GM20431 (cell line): Measurements from ENCODE around the gene TTC21B.

Experiments used
- in situ Hi-C: fragments of 300-500 bp; cut with MseI, MboI; formaldehyde crosslinking; loops from one replicate; pipeline ENCODE4 v1.15.0; 2020; ENCODE audit warnings: low sequenced_read_pairs; ENCODE audit not compliant: unreplicated experiment

Gene TTC21B

GRCh38 chr2:165843351-165843750, 110.2 kb downstream of the TTC21B start:
- in situ Hi-C loops = no loop called here

DNA sequence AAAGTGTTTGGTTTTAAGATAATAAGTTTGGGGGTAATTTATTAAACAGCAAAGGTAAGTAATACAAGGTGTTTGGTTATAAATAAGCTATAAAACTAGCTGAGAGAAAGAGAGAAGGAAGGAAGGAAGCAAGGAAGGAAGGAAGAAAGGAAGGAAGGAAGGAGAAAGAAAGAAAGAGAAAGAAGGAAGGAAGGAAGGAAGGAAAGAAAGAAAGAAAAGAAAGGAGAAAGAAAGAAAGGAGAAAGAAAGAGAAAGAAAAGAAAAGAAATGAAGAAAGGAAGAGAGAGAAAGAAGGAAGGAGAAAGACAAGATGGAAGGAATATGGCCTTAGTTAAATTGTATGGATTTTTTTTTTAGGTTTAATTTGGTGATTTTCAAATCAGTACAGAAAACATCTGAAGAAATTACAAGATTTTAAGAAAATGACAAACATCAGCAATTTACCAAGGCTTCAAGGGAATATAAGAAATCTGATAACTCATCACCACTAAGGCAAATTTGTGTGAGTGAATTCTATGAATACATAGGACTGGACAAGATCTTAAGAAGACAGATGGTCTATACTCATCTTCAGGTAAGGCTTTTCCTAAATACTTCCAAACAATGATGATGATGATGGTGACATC, 113.1 kb downstream of the TTC21B start:
- in situ Hi-C loops = no loop called here

GRCh38 chr2:165839610-165840009, 114.0 kb downstream of the TTC21B start:
- in situ Hi-C loops = no loop called here

DNA sequence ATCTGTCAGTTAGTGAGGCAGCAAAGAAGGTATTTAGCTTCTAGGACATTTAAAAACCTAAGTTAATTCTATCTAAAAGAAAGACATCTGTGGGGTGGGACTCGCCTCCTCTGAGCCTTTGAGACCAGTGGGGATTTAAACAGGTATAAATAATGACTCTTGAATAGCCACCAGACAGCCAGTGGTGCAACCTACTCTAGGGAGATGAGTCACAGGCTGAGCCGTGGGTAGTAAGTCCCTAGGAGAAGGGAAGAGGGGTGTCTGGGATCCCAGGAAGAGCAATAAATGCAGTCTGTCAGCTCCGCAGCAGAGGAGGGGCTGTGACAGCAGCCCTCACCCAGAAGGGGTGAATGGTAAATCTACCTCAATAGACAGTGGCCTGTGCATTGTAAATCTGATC, 116.5 kb downstream of the TTC21B start:
- in situ Hi-C loops = no loop called here

DNA sequence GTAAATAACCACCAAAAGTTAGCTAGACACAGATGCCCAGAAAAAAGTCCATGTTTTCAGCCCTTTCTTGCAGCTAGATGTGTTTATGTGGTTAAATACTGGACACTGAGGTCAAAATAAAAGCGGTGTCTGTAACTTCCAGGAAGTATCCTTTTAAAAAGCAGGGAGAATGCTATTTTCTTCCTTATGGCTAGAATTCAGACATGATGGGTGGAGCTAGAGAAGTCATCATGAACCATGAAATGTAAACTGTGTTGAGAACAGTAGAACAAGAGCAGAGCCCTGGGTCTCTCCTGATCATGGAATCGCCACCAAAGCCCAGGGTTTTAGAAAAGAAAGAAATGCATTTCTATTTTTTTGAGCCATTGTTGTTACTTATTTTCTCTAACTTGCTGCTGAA, 118.2 kb downstream of the TTC21B start:
- in situ Hi-C loops = no loop called here

DNA sequence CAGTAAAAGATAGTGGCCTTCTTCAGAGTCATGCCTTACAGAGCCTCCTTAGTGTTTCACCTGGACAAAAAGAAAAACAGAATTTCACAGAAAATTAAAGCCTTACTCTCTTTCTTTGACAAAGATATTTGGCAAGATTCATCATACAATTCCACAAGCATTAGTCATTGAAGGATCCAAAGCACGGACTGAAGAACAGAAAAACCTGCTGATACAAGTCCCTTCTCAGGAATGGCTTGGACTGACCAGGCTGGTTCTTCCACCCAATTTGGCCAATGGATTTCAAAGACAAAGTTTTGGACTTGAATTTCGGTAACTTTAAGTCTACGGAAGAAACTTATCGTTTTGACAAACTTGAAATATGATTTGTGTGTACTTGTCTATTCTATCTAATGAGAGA, 120.4 kb downstream of the TTC21B start:
- in situ Hi-C loops = no loop called here

DNA sequence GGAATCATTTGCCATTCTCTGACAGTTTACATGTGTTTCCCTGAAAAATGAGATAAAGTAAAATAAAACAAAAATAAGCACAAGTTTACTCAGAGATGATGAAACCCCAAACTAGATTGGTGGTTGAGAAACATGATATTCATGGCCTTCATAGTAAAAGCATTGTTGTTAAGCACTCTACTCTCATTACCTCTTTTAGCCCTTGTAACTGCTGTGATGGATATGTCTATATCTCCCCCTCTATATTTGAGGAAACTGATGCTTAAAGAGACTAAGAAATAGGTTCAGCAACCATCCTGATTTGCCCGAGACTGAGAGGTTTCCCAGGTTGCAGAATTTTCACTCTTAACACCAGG, 125.7 kb downstream of the TTC21B start:
- in situ Hi-C loops = no loop called here

- in situ Hi-C loops = no loop called here
Observed at GRCh38 chr2:165827016-165827920, 126.3 kb downstream of the TTC21B start.

DNA sequence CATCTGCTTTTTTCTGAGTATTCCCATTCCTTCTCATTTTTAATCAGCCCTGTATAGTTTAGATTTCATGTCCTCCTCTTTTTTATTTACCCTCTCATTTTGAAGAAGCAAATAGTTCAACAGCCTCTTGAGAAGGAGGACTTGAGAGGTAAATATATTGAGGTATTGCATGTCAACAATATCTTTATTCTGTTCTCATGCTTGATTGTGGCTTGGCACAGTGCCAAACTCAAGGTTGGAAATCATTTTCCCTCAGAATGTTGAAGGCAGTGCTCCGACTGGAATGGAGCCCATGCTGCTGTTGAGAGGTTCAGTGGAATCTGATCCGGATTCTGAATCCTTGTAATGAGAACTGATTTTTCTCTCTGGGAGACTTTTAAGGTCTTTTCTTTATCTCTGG, 128.5 kb downstream of the TTC21B start:
- in situ Hi-C loops = no loop called here
